HCT116 (cell line): ENCODE measurements around the gene C1orf50.
"Not testable (repeated sequence)": the region's sequence is repeated elsewhere in the genome, so short reads cannot be mapped to it uniquely, and the experiment has no call there.

Source experiments
- CTCF ChIP-seq, 3 experiments: fragments of 200-600 bp in 1 of 3; sonication (generic) in 1 of 3; IDR thresholded peaks in 2 of 3; conservative IDR thresholded peaks in 1 of 3; 2 replicates each; pipeline ENCODE4 v1.5.1; 2012 to 2017; ENCODE audit warnings: low read depth in 2 of 3, low read length in 2 of 3, antibody characterized with exemption in 1 of 3, borderline replicate concordance in 1 of 3, control low read depth in 1 of 3, mild to moderate bottlenecking in 1 of 3, mixed read lengths in 1 of 3, mixed run types in 1 of 3, moderate library complexity in 1 of 3; ENCODE audit not compliant: insufficient read depth in 1 of 3
- JUND ChIP-seq: IDR thresholded peaks from 2 replicates; pipeline ENCODE4 v1.6.1; 2012
- POLR2A ChIP-seq: IDR thresholded peaks from 2 replicates; pipeline ENCODE4 v1.7.0; 2011; ENCODE audit warnings: borderline replicate concordance; ENCODE audit not compliant: insufficient read depth, insufficient read length; ENCODE audit errors: extremely low read depth
- POLR2AphosphoS5 ChIP-seq: IDR thresholded peaks from 2 replicates; pipeline ENCODE4 v1.6.1; 2011; ENCODE audit warnings: mild to moderate bottlenecking, low read depth, low read length, moderate library complexity
- SIN3A ChIP-seq: IDR thresholded peaks from 2 replicates; pipeline ENCODE4 v1.6.1; 2012; ENCODE audit warnings: low read depth
- SP1 ChIP-seq: IDR thresholded peaks from 2 replicates; pipeline ENCODE4 v1.6.1; 2012; ENCODE audit warnings: low read depth
- YY1 ChIP-seq: IDR thresholded peaks from 2 replicates; pipeline ENCODE4 v1.6.1; 2011; ENCODE audit warnings: low read length, low read depth, moderate library complexity, mild to moderate bottlenecking; ENCODE audit not compliant: insufficient replicate concordance; ENCODE audit errors: extremely low read depth
- TF ChIP-seq, protein P1 (sequence below): IDR thresholded peaks from 2 replicates; pipeline ENCODE4 v1.6.1; 2012

DNA sequence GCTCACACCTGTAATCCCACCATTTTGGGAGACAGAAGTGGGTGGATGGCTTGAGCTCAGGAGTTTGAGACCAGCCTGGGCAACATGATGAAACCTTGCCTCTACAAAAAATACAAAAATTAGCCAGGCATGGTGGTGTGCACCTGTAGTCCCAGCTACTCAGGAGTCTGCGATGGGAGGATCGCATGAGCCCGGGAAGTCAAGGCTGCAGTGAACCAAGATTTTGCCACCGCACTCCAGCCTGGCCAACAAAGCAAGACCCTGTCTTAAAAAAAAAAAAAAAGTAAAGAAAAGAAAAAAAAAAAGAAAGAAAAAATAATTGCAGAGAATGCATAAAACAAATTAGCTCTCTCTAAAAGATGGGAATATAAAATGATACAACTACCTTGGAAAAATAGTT, 41.2 kb upstream of the C1orf50 start:
- TF ChIP-seq CTCF (IDR thresholded peaks at IDR 0.05 in 2 of 3, conservative IDR thresholded peaks at IDR 0.05 in 1 of 3; ENCODE audit: borderline replicate concordance in 1 of 3, insufficient read depth in 1 of 3, low read depth in 2 of 3, low read length in 2 of 3); YY1; POLR2A; SP1; JUND; SIN3A; POLR2AphosphoS5: not testable (repeated sequence)
- TF ChIP-seq, protein P1, sequence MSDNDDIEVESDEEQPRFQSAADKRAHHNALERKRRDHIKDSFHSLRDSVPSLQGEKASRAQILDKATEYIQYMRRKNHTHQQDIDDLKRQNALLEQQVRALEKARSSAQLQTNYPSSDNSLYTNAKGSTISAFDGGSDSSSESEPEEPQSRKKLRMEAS = not testable (repeated sequence)
